Progenitor cell of endocrine pancreas (in vitro differentiated cells): Measurements from ENCODE around the gene CMIP. TPM values are rescaled to one million over a fixed set of nuclear protein-coding genes. Genes with fewer than 3 reads are reported as not detected.

ENCODE experiments used
- DNase-seq: peaks from one replicate; pipeline ENCODE4 v3.0.0; 2021; ENCODE audit warnings: low spot score; ENCODE audit not compliant: unreplicated experiment
- H3K27ac Mint-ChIP-seq: 2 replicates; pipeline ENCODE4 v1.8.0; 2021; ENCODE audit warnings: mild to moderate bottlenecking, moderate library complexity, mixed read lengths
- H3K27me3 Mint-ChIP-seq: 2 replicates; pipeline ENCODE4 v1.8.0; 2021; ENCODE audit warnings: mixed read lengths
- H3K36me3 Mint-ChIP-seq: 2 replicates; pipeline ENCODE4 v1.8.0; 2022; ENCODE audit warnings: mixed read lengths; ENCODE audit not compliant: insufficient read depth
- H3K4me1 Mint-ChIP-seq: 2 replicates; pipeline ENCODE4 v1.8.0; 2021; ENCODE audit warnings: low read depth, mixed read lengths
- H3K4me3 Mint-ChIP-seq: 2 replicates; pipeline ENCODE4 v1.8.0; 2021; ENCODE audit warnings: low read depth, mild to moderate bottlenecking, moderate library complexity, mixed read lengths
- H3K9me3 Mint-ChIP-seq: 2 replicates; pipeline ENCODE4 v1.8.0; 2021; ENCODE audit warnings: low read depth, mixed read lengths
- total RNA-seq: library from RNA; stranded (reverse); gene quantifications from 2 replicates; pipeline ENCODE4 v1.2.1, GENCODE V29; 2021
- TF ChIP-seq, protein P1 (sequence below): fragments of 200-600 bp; sonication (generic); IDR thresholded peaks from one replicate; pipeline ENCODE4 v1.5.0; 2021; ENCODE audit warnings: antibody characterized with exemption, mild to moderate bottlenecking; ENCODE audit not compliant: unreplicated experiment

The CMIP gene
- total RNA-seq, 1 donor from 2014 or later, result 62.7 TPM

DNA sequence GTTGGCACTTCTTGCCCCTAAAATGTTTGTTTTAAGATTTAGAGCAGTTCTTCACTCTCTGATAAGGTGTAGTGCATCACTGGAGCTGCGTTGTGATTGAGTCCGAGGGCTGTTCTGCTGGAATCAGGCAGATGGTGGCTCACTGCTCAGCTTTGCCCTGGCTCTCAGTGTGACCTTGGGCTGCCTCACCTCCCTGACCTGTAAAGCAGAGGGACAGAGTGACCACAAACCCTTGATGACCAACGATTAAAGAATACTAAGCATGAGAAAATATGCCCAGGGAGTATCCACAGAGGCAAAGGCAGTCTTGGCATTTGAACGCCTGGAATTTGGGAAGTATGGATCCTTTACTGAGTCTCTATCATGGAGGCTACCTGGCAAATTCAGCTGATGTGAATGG, 18.1 kb downstream of the CMIP start:
- Mint-ChIP-seq H3K27ac (no peak overlapping the region), H3K4me1 (peaks cover 11% of the 10 kb centered on the region), H3K27me3 (no peaks in the 10 kb centered on the region), H3K4me3 (no peak overlapping the region), H3K36me3 (peaks cover 4% of the 10 kb centered on the region), H3K9me3 (no peaks in the 10 kb centered on the region)
- TF ChIP-seq, protein P1, sequence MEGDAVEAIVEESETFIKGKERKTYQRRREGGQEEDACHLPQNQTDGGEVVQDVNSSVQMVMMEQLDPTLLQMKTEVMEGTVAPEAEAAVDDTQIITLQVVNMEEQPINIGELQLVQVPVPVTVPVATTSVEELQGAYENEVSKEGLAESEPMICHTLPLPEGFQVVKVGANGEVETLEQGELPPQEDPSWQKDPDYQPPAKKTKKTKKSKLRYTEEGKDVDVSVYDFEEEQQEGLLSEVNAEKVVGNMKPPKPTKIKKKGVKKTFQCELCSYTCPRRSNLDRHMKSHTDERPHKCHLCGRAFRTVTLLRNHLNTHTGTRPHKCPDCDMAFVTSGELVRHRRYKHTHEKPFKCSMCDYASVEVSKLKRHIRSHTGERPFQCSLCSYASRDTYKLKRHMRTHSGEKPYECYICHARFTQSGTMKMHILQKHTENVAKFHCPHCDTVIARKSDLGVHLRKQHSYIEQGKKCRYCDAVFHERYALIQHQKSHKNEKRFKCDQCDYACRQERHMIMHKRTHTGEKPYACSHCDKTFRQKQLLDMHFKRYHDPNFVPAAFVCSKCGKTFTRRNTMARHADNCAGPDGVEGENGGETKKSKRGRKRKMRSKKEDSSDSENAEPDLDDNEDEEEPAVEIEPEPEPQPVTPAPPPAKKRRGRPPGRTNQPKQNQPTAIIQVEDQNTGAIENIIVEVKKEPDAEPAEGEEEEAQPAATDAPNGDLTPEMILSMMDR, result no peak
- DNase-seq, result no peak

DNA sequence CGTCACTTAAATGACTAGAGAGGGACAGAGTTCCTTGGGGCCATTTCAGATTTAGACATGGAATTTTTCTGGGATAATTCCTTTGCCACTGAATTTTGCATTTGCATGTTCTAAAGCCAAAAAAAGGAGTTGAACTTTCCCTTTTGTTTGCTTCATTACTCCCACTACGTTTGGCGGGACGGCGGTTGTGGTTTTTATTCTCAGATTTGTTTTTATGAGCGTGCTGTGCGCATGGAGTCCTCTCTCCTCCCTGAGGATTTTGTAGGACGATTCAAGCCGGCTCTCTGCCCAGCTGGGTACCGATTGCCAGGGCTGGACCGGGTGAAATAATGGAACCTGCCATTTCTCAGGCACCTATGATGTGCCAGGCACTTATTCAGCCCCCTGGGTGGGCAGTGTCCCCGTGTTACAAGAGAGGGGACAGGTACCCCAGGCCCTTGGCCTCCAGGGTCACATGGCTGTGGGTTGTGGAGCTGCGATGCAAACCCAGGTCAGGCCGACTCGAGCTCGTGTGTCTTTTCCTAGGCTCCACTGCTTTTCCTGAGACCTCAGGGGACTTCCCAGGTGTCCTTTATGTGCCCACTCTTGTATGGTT, 18.8 kb downstream of the CMIP start:
- TF ChIP-seq, protein P1, result no peak
- no peak overlapping the region for H3K4me3 Mint-ChIP-seq
- H3K27me3 Mint-ChIP-seq, result no peaks in the 10 kb centered on the region
- peaks cover 9% of the 10 kb centered on the region for H3K4me1 Mint-ChIP-seq
- peaks cover 4% of the 10 kb centered on the region for H3K36me3 Mint-ChIP-seq
- no peak for DNase-seq
- no peak overlapping the region for H3K27ac Mint-ChIP-seq
- H3K9me3 Mint-ChIP-seq, result no peaks in the 10 kb centered on the region

DNA sequence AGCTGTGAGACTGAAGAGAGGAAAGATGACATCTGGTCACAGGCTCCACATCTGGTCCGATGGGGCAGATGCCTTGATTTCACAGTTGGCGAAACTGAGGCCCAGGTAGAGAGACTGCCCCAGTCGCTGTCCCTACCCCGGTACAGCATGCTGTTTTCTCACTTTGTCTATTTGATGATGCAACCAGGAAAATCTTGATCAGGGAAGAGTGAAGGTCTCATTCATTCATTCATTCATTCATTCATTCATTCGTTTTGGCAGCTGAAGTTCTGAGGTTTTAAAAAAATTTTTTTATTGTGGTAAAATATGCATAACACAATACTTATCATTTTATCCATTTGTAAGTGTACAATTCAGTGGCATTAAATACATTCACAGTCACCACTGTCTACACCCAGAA, 19.7 kb downstream of the CMIP start:
- Mint-ChIP-seq H3K36me3 (peaks cover 4% of the 10 kb centered on the region), H3K9me3 (no peaks in the 10 kb centered on the region), H3K4me1 (peaks cover 9% of the 10 kb centered on the region), H3K27ac (no peak overlapping the region), H3K27me3 (no peaks in the 10 kb centered on the region), H3K4me3 (no peak overlapping the region)
- TF ChIP-seq, protein P1, result no peak
- DNase-seq, result no peak

DNA sequence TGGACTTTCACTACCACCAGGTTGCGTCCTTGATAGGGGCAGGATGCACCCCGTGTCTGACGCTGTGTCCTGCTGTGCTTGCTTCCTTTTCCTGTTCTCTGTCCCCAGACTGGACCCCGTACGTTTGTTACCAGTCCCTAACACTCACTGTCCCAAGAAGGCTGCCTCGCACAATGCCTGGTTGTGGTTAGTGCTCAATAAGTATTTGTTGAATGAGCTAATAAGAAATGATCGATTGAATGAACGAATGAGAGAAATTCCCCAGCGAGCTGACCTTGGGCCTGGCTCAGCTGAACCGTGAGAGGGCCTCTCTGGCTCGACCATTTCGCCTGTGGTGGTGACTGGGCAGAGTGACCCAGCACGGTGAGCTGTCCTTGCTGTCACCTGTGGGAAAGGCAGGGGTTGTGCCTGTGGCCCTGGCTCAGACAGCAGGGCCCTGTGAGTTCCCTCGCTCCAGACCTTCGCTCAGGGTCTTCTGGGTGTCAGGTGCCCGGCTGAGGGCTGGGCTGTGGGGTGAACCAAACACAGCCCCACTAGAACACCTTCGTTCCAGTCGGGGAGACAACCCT, 20.9 kb downstream of the CMIP start:
- Mint-ChIP-seq H3K4me3 (no peak overlapping the region), H3K9me3 (no peaks in the 10 kb centered on the region), H3K27ac (peak overlapping the region; percentile 76), H3K4me1 (peaks cover 9% of the 10 kb centered on the region), H3K36me3 (peaks cover 4% of the 10 kb centered on the region), H3K27me3 (no peaks in the 10 kb centered on the region)
- TF ChIP-seq, protein P1, result no peak
- DNase-seq, result no peak

DNA sequence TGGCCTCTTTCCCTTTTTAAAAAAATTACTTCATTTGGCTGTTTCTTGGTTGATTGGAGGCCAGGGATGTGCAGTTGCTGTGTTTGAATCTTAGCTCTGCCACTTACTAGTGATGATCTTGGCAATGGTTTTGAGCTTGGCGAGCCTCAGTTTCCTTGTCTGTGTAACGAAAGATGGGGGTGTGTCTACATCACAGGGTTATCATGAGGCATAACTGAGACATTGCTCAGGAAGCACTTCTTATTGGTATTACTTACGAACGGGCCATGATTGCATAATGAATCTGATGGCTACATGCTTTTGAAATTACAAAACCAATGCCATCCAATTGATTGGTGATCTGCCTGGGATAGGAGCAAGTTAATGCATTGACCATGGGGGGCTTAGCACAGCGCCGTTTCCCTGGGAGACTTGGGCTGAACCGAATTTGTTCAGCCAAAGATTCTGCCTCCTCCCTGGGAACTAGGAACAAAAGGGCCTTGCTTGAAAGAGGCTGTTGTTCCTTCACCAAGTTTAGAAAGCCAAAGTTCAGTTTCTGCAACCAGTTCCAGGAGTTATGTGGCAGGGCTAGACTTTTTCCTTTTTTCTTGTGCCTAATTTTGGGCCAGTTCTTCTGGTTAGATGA, 21.9 kb downstream of the CMIP start:
- DNase-seq, result no peak
- Mint-ChIP-seq H3K9me3 (no peaks in the 10 kb centered on the region), H3K36me3 (peaks cover 4% of the 10 kb centered on the region), H3K4me3 (no peak overlapping the region), H3K27ac (peak overlapping the region; percentile 26), H3K4me1 (peaks cover 8% of the 10 kb centered on the region), H3K27me3 (no peaks in the 10 kb centered on the region)
- TF ChIP-seq, protein P1, result no peak
